NB4 (cell line): Measurements from ENCODE around the gene CTNND2.

Source experiments
- DNase-seq: peaks from one replicate; pipeline ENCODE4 v3.0.0; 2010; ENCODE audit warnings: low read depth
- H3K4me3 ChIP-seq: one replicate; pipeline ENCODE4 v1.5.1; 2011; ENCODE audit warnings: mild to moderate bottlenecking, low read depth, low read length, moderate library complexity
- MYC ChIP-seq: IDR thresholded peaks from 2 replicates; pipeline ENCODE4 v1.6.1; 2011; ENCODE audit warnings: low read depth, low read length
- POLR2A ChIP-seq: IDR thresholded peaks from 2 replicates; pipeline ENCODE4 v1.6.1; 2011; ENCODE audit warnings: mild to moderate bottlenecking; ENCODE audit not compliant: insufficient read length; ENCODE audit errors: extremely low read depth
- TF ChIP-seq, protein P1 (sequence below): IDR thresholded peaks from 2 replicates; pipeline ENCODE4 v1.6.1; 2011; ENCODE audit warnings: low read depth, low read length
- TF ChIP-seq, protein P2 (sequence below): IDR thresholded peaks from one replicate; pipeline ENCODE4 v1.5.1; 2012; ENCODE audit warnings: low read depth, low read length

The CTNND2 gene

DNA sequence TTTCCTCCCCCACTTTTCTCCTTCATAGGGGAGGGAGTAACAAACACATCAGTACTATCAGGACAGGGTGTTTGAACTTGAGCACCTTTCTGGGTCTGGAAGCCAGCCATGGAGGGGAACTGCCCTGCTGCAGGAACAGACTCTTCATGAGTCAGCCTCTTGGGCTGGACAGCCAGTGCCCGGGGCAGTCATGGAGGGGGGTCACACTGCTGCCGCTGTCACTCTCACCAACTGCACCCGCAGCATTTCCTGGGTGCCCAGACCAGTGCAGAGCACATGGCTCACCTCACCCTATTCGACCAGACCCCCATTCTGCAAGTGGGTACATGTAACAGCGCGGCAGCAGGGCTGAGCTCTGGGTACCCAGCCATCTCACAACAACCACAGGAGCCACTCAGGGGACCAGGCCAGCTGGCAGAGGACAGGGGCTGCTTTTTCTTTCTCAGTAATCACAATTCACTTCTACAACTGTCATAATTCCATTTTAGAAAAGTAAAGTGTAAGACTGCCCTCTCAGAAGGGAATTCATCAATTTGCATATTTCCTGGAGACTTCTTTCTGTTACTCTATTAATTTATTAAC is 118.4 kb downstream of the CTNND2 start:
- TF ChIP-seq MYC: no peak
- TF ChIP-seq POLR2A: no peak
- TF ChIP-seq, protein P1, sequence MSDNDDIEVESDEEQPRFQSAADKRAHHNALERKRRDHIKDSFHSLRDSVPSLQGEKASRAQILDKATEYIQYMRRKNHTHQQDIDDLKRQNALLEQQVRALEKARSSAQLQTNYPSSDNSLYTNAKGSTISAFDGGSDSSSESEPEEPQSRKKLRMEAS: no peak
- TF ChIP-seq, protein P2, sequence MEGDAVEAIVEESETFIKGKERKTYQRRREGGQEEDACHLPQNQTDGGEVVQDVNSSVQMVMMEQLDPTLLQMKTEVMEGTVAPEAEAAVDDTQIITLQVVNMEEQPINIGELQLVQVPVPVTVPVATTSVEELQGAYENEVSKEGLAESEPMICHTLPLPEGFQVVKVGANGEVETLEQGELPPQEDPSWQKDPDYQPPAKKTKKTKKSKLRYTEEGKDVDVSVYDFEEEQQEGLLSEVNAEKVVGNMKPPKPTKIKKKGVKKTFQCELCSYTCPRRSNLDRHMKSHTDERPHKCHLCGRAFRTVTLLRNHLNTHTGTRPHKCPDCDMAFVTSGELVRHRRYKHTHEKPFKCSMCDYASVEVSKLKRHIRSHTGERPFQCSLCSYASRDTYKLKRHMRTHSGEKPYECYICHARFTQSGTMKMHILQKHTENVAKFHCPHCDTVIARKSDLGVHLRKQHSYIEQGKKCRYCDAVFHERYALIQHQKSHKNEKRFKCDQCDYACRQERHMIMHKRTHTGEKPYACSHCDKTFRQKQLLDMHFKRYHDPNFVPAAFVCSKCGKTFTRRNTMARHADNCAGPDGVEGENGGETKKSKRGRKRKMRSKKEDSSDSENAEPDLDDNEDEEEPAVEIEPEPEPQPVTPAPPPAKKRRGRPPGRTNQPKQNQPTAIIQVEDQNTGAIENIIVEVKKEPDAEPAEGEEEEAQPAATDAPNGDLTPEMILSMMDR: no peak
- DNase-seq: no peak

DNA sequence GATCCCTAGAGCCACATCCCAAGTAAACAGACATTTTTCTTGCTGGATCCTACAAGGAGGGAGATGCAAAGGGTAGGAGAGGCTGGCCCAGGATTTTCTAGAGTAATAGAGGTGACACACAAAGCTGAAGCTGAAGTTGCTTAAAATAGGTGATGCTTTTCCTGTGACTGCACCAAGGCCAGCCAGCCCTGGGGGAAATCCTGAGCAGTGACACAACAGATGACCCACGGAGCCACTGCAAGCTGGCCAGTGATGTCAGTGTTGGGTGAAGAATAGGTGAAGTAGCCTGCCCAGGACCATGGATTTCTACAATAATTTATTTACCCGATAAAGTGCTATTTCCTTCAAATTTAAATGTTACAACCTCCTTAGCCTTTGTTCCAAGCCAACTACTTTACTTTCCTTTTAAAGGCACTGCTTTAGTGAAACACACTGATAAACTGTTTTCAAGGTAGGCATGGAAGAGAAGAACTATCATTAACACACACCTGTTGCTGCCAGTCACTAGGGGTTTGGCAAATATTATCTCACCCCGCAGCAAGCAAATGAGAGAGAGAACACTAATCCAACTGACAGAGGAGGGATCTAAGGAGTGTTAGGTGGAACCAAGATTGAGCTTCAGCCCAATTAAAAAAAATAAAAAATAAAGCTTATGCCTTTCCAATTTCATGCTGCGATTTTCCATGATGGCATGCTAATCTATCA is 123.5 kb downstream of the CTNND2 start:
- no peak for DNase-seq
- TF ChIP-seq, protein P1: no peak
- TF ChIP-seq, protein P2: no peak
- TF ChIP-seq POLR2A: no peak
- no peak for TF ChIP-seq MYC
- no peak overlapping the region for H3K4me3 ChIP-seq

More for the DNA sequence above, 118.4 kb downstream of the CTNND2 start:
- no peak overlapping the region for H3K4me3 ChIP-seq

DNA sequence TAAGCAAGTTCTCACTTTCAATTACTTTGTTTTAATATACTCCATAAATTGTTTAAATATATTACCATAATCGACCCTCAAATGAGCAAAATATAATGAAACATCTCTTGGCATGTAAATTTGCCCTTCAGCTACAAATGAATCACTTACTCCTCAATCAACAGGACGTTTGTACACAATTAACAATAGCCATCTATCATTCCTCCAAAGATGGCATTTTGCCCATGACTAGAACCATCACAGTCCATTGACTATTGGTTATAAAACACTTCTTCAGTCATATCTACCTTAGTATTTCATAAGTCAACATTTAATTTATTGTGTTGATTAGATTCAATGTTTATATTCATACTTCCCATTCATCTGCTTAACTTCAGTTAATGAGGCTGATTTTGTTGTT is 127.2 kb downstream of the CTNND2 start:
- H3K4me3 ChIP-seq: no peak overlapping the region

DNA sequence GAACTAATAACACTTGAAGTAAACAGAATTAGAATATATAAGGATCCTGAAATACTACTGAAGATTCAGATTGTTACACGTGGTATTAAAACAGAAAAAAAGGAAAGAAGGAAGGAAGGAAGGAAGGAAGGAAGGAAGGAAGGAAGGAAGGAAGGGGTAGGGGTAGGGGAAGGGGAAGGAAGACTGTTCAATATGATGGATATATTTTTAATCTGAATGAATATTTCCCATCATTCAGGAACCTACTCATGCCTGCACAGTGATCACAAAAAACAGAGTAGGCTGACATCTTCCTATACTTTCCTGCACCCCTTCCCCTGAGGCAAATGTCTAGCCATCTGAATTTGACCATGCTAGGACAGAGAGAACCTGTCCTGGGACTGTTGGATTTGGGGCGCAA is 133.9 kb downstream of the CTNND2 start:
- no peak overlapping the region for H3K4me3 ChIP-seq
- DNase-seq: no peak
- TF ChIP-seq POLR2A (no peak), MYC (no peak)
- TF ChIP-seq, protein P1: no peak
- TF ChIP-seq, protein P2: no peak

More for the DNA sequence above, 127.2 kb downstream of the CTNND2 start:
- TF ChIP-seq, protein P1: no peak
- TF ChIP-seq MYC: no peak
- no peak for TF ChIP-seq POLR2A
- TF ChIP-seq, protein P2: no peak
- DNase-seq: no peak

DNA sequence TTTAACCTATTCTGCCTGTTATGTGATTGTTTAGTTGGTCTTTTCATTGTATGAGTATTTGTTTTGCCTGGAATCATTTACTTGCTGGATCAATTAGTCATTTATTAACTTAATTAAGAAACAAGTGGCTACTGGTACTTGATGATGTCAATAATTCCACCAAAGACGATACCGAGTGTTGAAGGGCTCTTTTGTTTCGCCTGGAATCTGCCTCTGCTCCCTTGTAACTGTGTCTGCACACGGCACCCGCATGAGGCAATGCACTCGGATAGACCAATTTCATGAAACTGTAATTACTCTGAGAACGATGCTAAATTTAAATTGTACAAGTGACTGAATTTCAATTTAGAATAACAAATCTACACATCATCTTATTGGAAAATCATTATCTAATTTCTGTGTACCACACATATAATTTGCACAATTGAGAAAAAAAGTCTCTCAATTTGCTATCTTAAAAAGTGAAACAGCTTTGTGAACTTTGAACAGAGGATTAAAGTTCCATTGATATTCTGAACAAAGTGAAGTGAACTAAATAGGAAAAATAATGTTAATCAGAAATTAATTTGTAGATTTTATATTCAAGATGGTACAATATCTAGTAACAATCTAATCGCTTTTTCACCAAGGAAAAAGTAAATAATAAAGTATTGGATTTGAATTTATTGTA is 143.2 kb downstream of the CTNND2 start:
- TF ChIP-seq, protein P2: no peak
- no peak for TF ChIP-seq MYC
- no peak for TF ChIP-seq POLR2A
- TF ChIP-seq, protein P1: no peak
- H3K4me3 ChIP-seq: no peak overlapping the region
- DNase-seq: no peak
